22Rv1 (cell line): ENCODE results near the gene CCRL2.
"Not testable (repeated sequence)": the region's sequence is repeated elsewhere in the genome, so short reads cannot be mapped to it uniquely, and the experiment has no call there.

ENCODE experiments used
- ZFX ChIP-seq: fragments of 450-650 bp; IDR thresholded peaks from 2 replicates; pipeline ENCODE4 v1.6.1; 2017; ENCODE audit warnings: antibody characterized with exemption, borderline replicate concordance
- TF ChIP-seq, protein P1 (sequence below): fragments of 450-650 bp; IDR thresholded peaks from 2 replicates; pipeline ENCODE4 v1.5.1; 2017; ENCODE audit warnings: mild to moderate bottlenecking

DNA sequence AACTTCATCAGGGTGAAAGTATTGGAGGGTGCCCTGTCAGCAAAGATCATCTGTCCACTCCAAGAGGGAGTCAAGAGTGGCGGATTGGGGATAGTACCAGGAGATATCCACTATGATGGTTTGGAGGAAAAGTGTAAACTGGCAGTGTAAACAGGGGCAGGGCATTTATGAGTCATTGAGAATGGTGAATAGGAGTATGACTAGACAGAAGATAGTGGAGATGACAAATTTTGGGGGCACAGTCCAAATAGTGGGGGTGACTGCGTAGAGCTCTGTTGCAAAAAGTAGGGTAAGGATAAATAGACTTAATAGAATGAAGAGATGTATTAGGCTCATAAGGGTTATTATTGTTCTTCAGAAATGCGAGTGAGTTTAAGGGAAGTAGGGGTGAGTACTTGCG, 18.2 kb upstream of the CCRL2 start:
- TF ChIP-seq, protein P1, sequence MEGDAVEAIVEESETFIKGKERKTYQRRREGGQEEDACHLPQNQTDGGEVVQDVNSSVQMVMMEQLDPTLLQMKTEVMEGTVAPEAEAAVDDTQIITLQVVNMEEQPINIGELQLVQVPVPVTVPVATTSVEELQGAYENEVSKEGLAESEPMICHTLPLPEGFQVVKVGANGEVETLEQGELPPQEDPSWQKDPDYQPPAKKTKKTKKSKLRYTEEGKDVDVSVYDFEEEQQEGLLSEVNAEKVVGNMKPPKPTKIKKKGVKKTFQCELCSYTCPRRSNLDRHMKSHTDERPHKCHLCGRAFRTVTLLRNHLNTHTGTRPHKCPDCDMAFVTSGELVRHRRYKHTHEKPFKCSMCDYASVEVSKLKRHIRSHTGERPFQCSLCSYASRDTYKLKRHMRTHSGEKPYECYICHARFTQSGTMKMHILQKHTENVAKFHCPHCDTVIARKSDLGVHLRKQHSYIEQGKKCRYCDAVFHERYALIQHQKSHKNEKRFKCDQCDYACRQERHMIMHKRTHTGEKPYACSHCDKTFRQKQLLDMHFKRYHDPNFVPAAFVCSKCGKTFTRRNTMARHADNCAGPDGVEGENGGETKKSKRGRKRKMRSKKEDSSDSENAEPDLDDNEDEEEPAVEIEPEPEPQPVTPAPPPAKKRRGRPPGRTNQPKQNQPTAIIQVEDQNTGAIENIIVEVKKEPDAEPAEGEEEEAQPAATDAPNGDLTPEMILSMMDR, result not testable (repeated sequence)
- TF ChIP-seq ZFX, result not testable (repeated sequence)
